Superior temporal gyrus (tissue), 1 donor: Measurements from ENCODE around the gene DCDC2C.
"Not testable (repeated sequence)": the region's sequence is repeated elsewhere in the genome, so short reads cannot be mapped to it uniquely, and the experiment has no call there.

Source experiments
- DNase-seq: peaks from one replicate; pipeline ENCODE4 v3.0.0-alpha.2; 2016; ENCODE audit errors: extremely low spot score

The DCDC2C gene

GRCh38 chr2:3703236-3703756, at the start of gene DCDC2C:
Gene DCDC2C, plus strand, starts transcription at chr2:3703575. Its CDS starts 177 bp downstream, at chr2:3703752.
- DNase-seq: no peak

- DNase-seq: no peak
Measured at GRCh38 chr2:3654011-3654410, 49.4 kb upstream of the DCDC2C start.

- DNase-seq: no peak
Measured at GRCh38 chr2:3654531-3655225, 48.7 kb upstream of the DCDC2C start.

GRCh38 chr2:3655871-3656761, 47.3 kb upstream of the DCDC2C start:
- DNase-seq: no peak

- DNase-seq: no peak
Measured at GRCh38 chr2:3656762-3657721, 46.3 kb upstream of the DCDC2C start.

GRCh38 chr2:3657881-3658280, 45.5 kb upstream of the DCDC2C start, which contains the start of gene ALLC:
Gene ALLC, plus strand, starts transcription at chr2:3658200. Its CDS starts 12,958 bp downstream, at chr2:3671158.
- no peak for DNase-seq

GRCh38 chr2:3659447-3660432, 43.6 kb upstream of the DCDC2C start:
- no peak for DNase-seq

- DNase-seq: not testable (repeated sequence)
Measured at GRCh38 chr2:3660640-3661039, 42.7 kb upstream of the DCDC2C start.

GRCh38 chr2:3661149-3661660, 42.2 kb upstream of the DCDC2C start:
- no peak for DNase-seq

GRCh38 chr2:3662239-3662638, 41.1 kb upstream of the DCDC2C start:
- no peak for DNase-seq

- no peak for DNase-seq
Measured at GRCh38 chr2:3664118-3664517, 39.3 kb upstream of the DCDC2C start.

GRCh38 chr2:3664925-3665324, 38.5 kb upstream of the DCDC2C start:
- no peak for DNase-seq

- DNase-seq: no peak
Measured at GRCh38 chr2:3665886-3666612, 37.3 kb upstream of the DCDC2C start.

- DNase-seq: no peak
Measured at GRCh38 chr2:3666613-3666975, 36.8 kb upstream of the DCDC2C start.

GRCh38 chr2:3667151-3667631, 36.2 kb upstream of the DCDC2C start:
- no peak for DNase-seq

GRCh38 chr2:3669656-3670055, 33.7 kb upstream of the DCDC2C start:
- DNase-seq: no peak

- DNase-seq: no peak
Measured at GRCh38 chr2:3670376-3670775, 33.0 kb upstream of the DCDC2C start.

- no peak for DNase-seq
Measured at GRCh38 chr2:3670941-3671340, 32.4 kb upstream of the DCDC2C start.
